ENCODE data around the gene LRRC45.

The LRRC45 gene

GRCh38 chr17:82022310-82022980 is 660 bp upstream of the LRRC45 start, which contains the start of gene CENPX:
TSS of gene CENPX (minus strand) at chr17:82022878. CDS start at chr17:82022861, 17 bp downstream.
- Histone ChIP-seq H3K36me3 (ENCODE audit: insufficient read depth, low read length) (no peaks in the 10 kb centered on the region), H3K27ac (ENCODE audit: low read depth, low read length) (no peak within 1 kb of the TSS), H3K4me1 (ENCODE audit: control insufficient read depth, insufficient read depth, low read length, unreplicated experiment) (peaks cover 11% of the 10 kb centered on the region), H3K27me3 (ENCODE audit: insufficient read depth, low read length) (no peaks in the 10 kb centered on the region), H3K79me2 (ENCODE audit: control insufficient read depth, insufficient read depth, low read length, unreplicated experiment) (no peaks in the 10 kb centered on the region), H3K4me3 (ENCODE audit: low read depth, low read length) (peak within 1 kb of the TSS; percentile 91), H2AFZ (ENCODE audit: low read length, unreplicated experiment) (peak within 1 kb of the TSS; percentile 67)

GRCh38 chr17:82023447-82024241 is 539 bp downstream of the LRRC45 start:
- Histone ChIP-seq H3K4me3 (ENCODE audit: low read depth, low read length) (peak overlapping the region; percentile 91), H2AFZ (ENCODE audit: low read length, unreplicated experiment) (peak overlapping the region; percentile 67), H3K36me3 (ENCODE audit: insufficient read depth, low read length) (no peaks in the 10 kb centered on the region), H3K27me3 (ENCODE audit: insufficient read depth, low read length) (no peaks in the 10 kb centered on the region), H3K4me1 (ENCODE audit: control insufficient read depth, insufficient read depth, low read length, unreplicated experiment) (peaks cover 11% of the 10 kb centered on the region), H3K27ac (ENCODE audit: low read depth, low read length) (no peak overlapping the region), H3K79me2 (ENCODE audit: control insufficient read depth, insufficient read depth, low read length, unreplicated experiment) (no peaks in the 10 kb centered on the region)

GRCh38 chr17:82024859-82025258 is 1.8 kb downstream of the LRRC45 start:
- Histone ChIP-seq H3K4me3 (ENCODE audit: low read depth, low read length) (no peak overlapping the region), H3K79me2 (ENCODE audit: control insufficient read depth, insufficient read depth, low read length, unreplicated experiment) (no peaks in the 10 kb centered on the region), H2AFZ (ENCODE audit: low read length, unreplicated experiment) (no peak overlapping the region), H3K36me3 (ENCODE audit: insufficient read depth, low read length) (no peaks in the 10 kb centered on the region), H3K27me3 (ENCODE audit: insufficient read depth, low read length) (no peaks in the 10 kb centered on the region), H3K27ac (ENCODE audit: low read depth, low read length) (no peak overlapping the region), H3K4me1 (ENCODE audit: control insufficient read depth, insufficient read depth, low read length, unreplicated experiment) (peaks cover 11% of the 10 kb centered on the region)

GRCh38 chr17:82025401-82026107 is 2.4 kb downstream of the LRRC45 start:
- peaks cover 11% of the 10 kb centered on the region for H3K4me1 ChIP-seq (ENCODE audit: control insufficient read depth, insufficient read depth, low read length, unreplicated experiment)
- no peak overlapping the region for H3K4me3 ChIP-seq (ENCODE audit: low read depth, low read length)
- H2AFZ ChIP-seq (ENCODE audit: low read length, unreplicated experiment) = no peak overlapping the region
- H3K36me3 ChIP-seq (ENCODE audit: insufficient read depth, low read length) = no peaks in the 10 kb centered on the region
- no peak overlapping the region for H3K27ac ChIP-seq (ENCODE audit: low read depth, low read length)
- H3K27me3 ChIP-seq (ENCODE audit: insufficient read depth, low read length) = no peaks in the 10 kb centered on the region
- no peaks in the 10 kb centered on the region for H3K79me2 ChIP-seq (ENCODE audit: control insufficient read depth, insufficient read depth, low read length, unreplicated experiment)

GRCh38 chr17:82028246-82028645 is 5.1 kb downstream of the LRRC45 start:
- no peaks in the 10 kb centered on the region for H3K79me2 ChIP-seq (ENCODE audit: control insufficient read depth, insufficient read depth, low read length, unreplicated experiment)
- no peak overlapping the region for H2AFZ ChIP-seq (ENCODE audit: low read length, unreplicated experiment)
- H3K36me3 ChIP-seq (ENCODE audit: insufficient read depth, low read length) = no peaks in the 10 kb centered on the region
- peaks cover 10% of the 10 kb centered on the region for H3K4me1 ChIP-seq (ENCODE audit: control insufficient read depth, insufficient read depth, low read length, unreplicated experiment)
- H3K27ac ChIP-seq (ENCODE audit: low read depth, low read length) = no peak overlapping the region
- no peaks in the 10 kb centered on the region for H3K27me3 ChIP-seq (ENCODE audit: insufficient read depth, low read length)
- H3K4me3 ChIP-seq (ENCODE audit: low read depth, low read length) = no peak overlapping the region

GRCh38 chr17:82028966-82029365 is 5.9 kb downstream of the LRRC45 start:
- Histone ChIP-seq H3K4me1 (ENCODE audit: control insufficient read depth, insufficient read depth, low read length, unreplicated experiment) (peaks cover 8% of the 10 kb centered on the region), H3K27ac (ENCODE audit: low read depth, low read length) (no peak overlapping the region), H3K4me3 (ENCODE audit: low read depth, low read length) (no peak overlapping the region), H3K79me2 (ENCODE audit: control insufficient read depth, insufficient read depth, low read length, unreplicated experiment) (no peaks in the 10 kb centered on the region), H2AFZ (ENCODE audit: low read length, unreplicated experiment) (no peak overlapping the region), H3K27me3 (ENCODE audit: insufficient read depth, low read length) (no peaks in the 10 kb centered on the region), H3K36me3 (ENCODE audit: insufficient read depth, low read length) (no peaks in the 10 kb centered on the region)

GRCh38 chr17:82029391-82029790 is 6.3 kb downstream of the LRRC45 start:
- Histone ChIP-seq H3K27me3 (ENCODE audit: insufficient read depth, low read length) (no peaks in the 10 kb centered on the region), H3K4me3 (ENCODE audit: low read depth, low read length) (no peak overlapping the region), H3K79me2 (ENCODE audit: control insufficient read depth, insufficient read depth, low read length, unreplicated experiment) (no peaks in the 10 kb centered on the region), H3K4me1 (ENCODE audit: control insufficient read depth, insufficient read depth, low read length, unreplicated experiment) (peaks cover 4% of the 10 kb centered on the region), H3K36me3 (ENCODE audit: insufficient read depth, low read length) (no peaks in the 10 kb centered on the region), H2AFZ (ENCODE audit: low read length, unreplicated experiment) (no peak overlapping the region), H3K27ac (ENCODE audit: low read depth, low read length) (no peak overlapping the region)

GRCh38 chr17:82029990-82030469 is 6.9 kb downstream of the LRRC45 start:
- peaks cover 3% of the 10 kb centered on the region for H3K4me1 ChIP-seq (ENCODE audit: control insufficient read depth, insufficient read depth, low read length, unreplicated experiment)
- no peak overlapping the region for H3K4me3 ChIP-seq (ENCODE audit: low read depth, low read length)
- H3K79me2 ChIP-seq (ENCODE audit: control insufficient read depth, insufficient read depth, low read length, unreplicated experiment) = no peaks in the 10 kb centered on the region
- H3K27me3 ChIP-seq (ENCODE audit: insufficient read depth, low read length) = no peaks in the 10 kb centered on the region
- H2AFZ ChIP-seq (ENCODE audit: low read length, unreplicated experiment) = no peak overlapping the region
- H3K36me3 ChIP-seq (ENCODE audit: insufficient read depth, low read length) = no peaks in the 10 kb centered on the region
- H3K27ac ChIP-seq (ENCODE audit: low read depth, low read length) = no peak overlapping the region

- Histone ChIP-seq H3K36me3 (ENCODE audit: insufficient read depth, low read length) (no peaks in the 10 kb centered on the region), H3K79me2 (ENCODE audit: control insufficient read depth, insufficient read depth, low read length, unreplicated experiment) (no peaks in the 10 kb centered on the region), H3K4me3 (ENCODE audit: low read depth, low read length) (peak overlapping the region; percentile 65), H2AFZ (ENCODE audit: low read length, unreplicated experiment) (peak overlapping the region; percentile 33), H3K27ac (ENCODE audit: low read depth, low read length) (no peak overlapping the region), H3K27me3 (ENCODE audit: insufficient read depth, low read length) (no peaks in the 10 kb centered on the region), H3K4me1 (ENCODE audit: control insufficient read depth, insufficient read depth, low read length, unreplicated experiment) (peaks cover 3% of the 10 kb centered on the region)
Observed at GRCh38 chr17:82030470-82031302, 7.6 kb downstream of the LRRC45 start.

GRCh38 chr17:82031303-82031884 is 8.3 kb downstream of the LRRC45 start, which contains the start of gene RAC3:
TSS of gene RAC3 (plus strand) at chr17:82031678. CDS start at chr17:82031762, 84 bp downstream.
- H3K36me3 ChIP-seq (ENCODE audit: insufficient read depth, low read length) = no peaks in the 10 kb centered on the region
- no peaks in the 10 kb centered on the region for H3K79me2 ChIP-seq (ENCODE audit: control insufficient read depth, insufficient read depth, low read length, unreplicated experiment)
- no peak within 1 kb of the TSS for H3K27ac ChIP-seq (ENCODE audit: low read depth, low read length)
- peaks cover 4% of the 10 kb centered on the region for H3K4me1 ChIP-seq (ENCODE audit: control insufficient read depth, insufficient read depth, low read length, unreplicated experiment)
- peak within 1 kb of the TSS; percentile 74 for H3K4me3 ChIP-seq (ENCODE audit: low read depth, low read length)
- H3K27me3 ChIP-seq (ENCODE audit: insufficient read depth, low read length) = no peaks in the 10 kb centered on the region
- peak within 1 kb of the TSS; percentile 33 for H2AFZ ChIP-seq (ENCODE audit: low read length, unreplicated experiment)
